ENCODE measurements around the gene BMERB1. TPM values are rescaled to one million over a fixed set of nuclear protein-coding genes. Genes with fewer than 3 reads are reported as not detected.
"Not testable (repeated sequence)": the region's sequence is repeated elsewhere in the genome, so short reads cannot be mapped to it uniquely, and the experiment has no call there.

Gene BMERB1
- 10 to 100 TPM; 21.6 to 23.2 TPM for total RNA-seq

- POLR2A ChIA-PET = no interaction called here
- CTCF ChIA-PET = interaction anchor here (0.7 kb wide), 1 partner anchor 209 kb away, joined by 3 read pairs; no protein-coding TSS in a partner anchor
Measured at GRCh38 chr16:15434425-15435215, at the start of gene BMERB1. TSS of gene BMERB1 (plus strand) at chr16:15434588. CDS start at chr16:15434654, 66 bp downstream.

GRCh38 chr16:15388060-15388459, 46.3 kb upstream of the BMERB1 start:
- CTCF ChIA-PET, POLR2A ChIA-PET: not testable (repeated sequence)

- CTCF ChIA-PET, POLR2A ChIA-PET: not testable (repeated sequence)
Measured at GRCh38 chr16:15389916-15390315, 44.5 kb upstream of the BMERB1 start.

- POLR2A ChIA-PET, CTCF ChIA-PET: not testable (repeated sequence)
Measured at GRCh38 chr16:15393025-15393424, 41.4 kb upstream of the BMERB1 start.

GRCh38 chr16:15395631-15396508, 38.5 kb upstream of the BMERB1 start, which contains the start of gene MPV17L:
TSS of gene MPV17L (plus strand) at chr16:15395754. CDS start at chr16:15395898, 144 bp downstream.
- CTCF ChIA-PET, POLR2A ChIA-PET: not testable (repeated sequence)

GRCh38 chr16:15396509-15396829, 37.9 kb upstream of the BMERB1 start:
- POLR2A ChIA-PET, CTCF ChIA-PET: not testable (repeated sequence)

GRCh38 chr16:15396948-15397594, 37.3 kb upstream of the BMERB1 start:
- POLR2A ChIA-PET = no interaction called here
- CTCF ChIA-PET = no interaction called here

- POLR2A ChIA-PET = no interaction called here
- CTCF ChIA-PET = no interaction called here
Measured at GRCh38 chr16:15398618-15399316, 35.6 kb upstream of the BMERB1 start.

- ChIA-PET POLR2A (no interaction called here), CTCF (no interaction called here)
Measured at GRCh38 chr16:15399317-15399716, 35.1 kb upstream of the BMERB1 start.

- POLR2A ChIA-PET, CTCF ChIA-PET: not testable (repeated sequence)
Measured at GRCh38 chr16:15400314-15400713, 34.1 kb upstream of the BMERB1 start.

GRCh38 chr16:15401972-15402371, 32.4 kb upstream of the BMERB1 start:
- CTCF ChIA-PET = no interaction called here

GRCh38 chr16:15403392-15403995, 30.9 kb upstream of the BMERB1 start:
- ChIA-PET POLR2A (no interaction called here), CTCF (no interaction called here)

More at GRCh38 chr16:15401972-15402371, 32.4 kb upstream of the BMERB1 start:
- POLR2A ChIA-PET = no interaction called here

- CTCF ChIA-PET, POLR2A ChIA-PET: not testable (repeated sequence)
Measured at GRCh38 chr16:15404091-15404490, 30.3 kb upstream of the BMERB1 start.

GRCh38 chr16:15404792-15405191, 29.6 kb upstream of the BMERB1 start:
- ChIA-PET POLR2A (no interaction called here), CTCF (no interaction called here)

- POLR2A ChIA-PET, CTCF ChIA-PET: not testable (repeated sequence)
Measured at GRCh38 chr16:15407756-15408155, 26.6 kb upstream of the BMERB1 start.

GRCh38 chr16:15409476-15409875, 24.9 kb upstream of the BMERB1 start:
- CTCF ChIA-PET, POLR2A ChIA-PET: not testable (repeated sequence)

- CTCF ChIA-PET = no interaction called here
- POLR2A ChIA-PET = no interaction called here
Measured at GRCh38 chr16:15415511-15415985, 18.8 kb upstream of the BMERB1 start.

GRCh38 chr16:15417197-15417596, 17.2 kb upstream of the BMERB1 start:
- ChIA-PET CTCF (no interaction called here), POLR2A (no interaction called here)

GRCh38 chr16:15418206-15418605, 16.2 kb upstream of the BMERB1 start:
- ChIA-PET CTCF (interaction anchor here (1.2 kb wide), 1 partner anchor 225 kb away, joined by 3 read pairs; the partner anchor contains the start of gene MARF1), POLR2A (no interaction called here)

GRCh38 chr16:15421696-15422095, 12.7 kb upstream of the BMERB1 start:
- CTCF ChIA-PET, POLR2A ChIA-PET: not testable (repeated sequence)

Data from activated CD8-positive, alpha-beta memory T cell treated with anti-CD3 and anti-CD28 coated beads for 36 hours (primary cell).